HepG2 (cell line): ENCODE measurements around the gene GRIK4. TPM values are rescaled to one million over a fixed set of nuclear protein-coding genes. Genes with fewer than 3 reads are reported as not detected.

Source experiments
- ATAC-seq: fragments of 200-7000 bp; cut with Tn5 transposase; 3 replicates; pipeline ENCODE4 v1.9.1; 2020; ENCODE audit warnings: mild to moderate bottlenecking, moderate library complexity
- BruUV-seq: library from RNA; stranded (reverse); fragments of 400-500 nt; replicated peaks from 2 replicates; lab custom pipeline; 2021; lab: Mats Ljungman, UMichigan
- CTCF ChIA-PET: fragments of 300-600 bp; formaldehyde crosslinking; extraction: SDS; loops from one replicate; lab custom pipeline; 2021; ENCODE audit warnings: low total read pairs, inconsistent platforms, low intra/inter-chr PET ratio; lab: Yijun Ruan, JAX
- POLR2A ChIA-PET: fragments of 350-600 bp; sonication (Branson Sonifier 250); formaldehyde crosslinking; loops from one replicate; lab custom pipeline; 2020; ENCODE audit warnings: antibody characterized with exemption, inconsistent platforms; lab: Yijun Ruan, JAX
- DNase-seq: peaks from one replicate; pipeline ENCODE4 v3.0.0-alpha.2; 2015; ENCODE audit warnings: low spot score
- FAIRE-seq: peaks from 3 replicates; lab custom pipeline; 2011; peaks lifted over from hg19 to GRCh38; lab: Jason Lieb, UNC
- H2AFZ ChIP-seq: one replicate; pipeline ENCODE4 v1.6.1; 2011; ENCODE audit warnings: low read length, inconsistent platforms
- H3K27ac ChIP-seq: fragments of 300-600 bp; 3 replicates; pipeline ENCODE4 v1.8.0; 2011; ENCODE audit warnings: mixed run types, mild to moderate bottlenecking, mixed read lengths, low read length, inconsistent platforms; ENCODE audit not compliant: insufficient read depth; ENCODE audit errors: extremely low read length
- H3K27me3 ChIP-seq, 2 experiments: fragments of 200-600 bp in 1 of 2; 2 replicates in 1 of 2; 3 replicates in 1 of 2; pipeline versions ENCODE4 v1.6.0 to v1.8.0; 2011; ENCODE audit warnings: low read length in 2 of 2, mild to moderate bottlenecking in 2 of 2, moderate library complexity in 2 of 2, inconsistent platforms in 1 of 2; ENCODE audit not compliant: insufficient read depth in 2 of 2, control insufficient read depth in 1 of 2
- H3K36me3 ChIP-seq, 2 experiments: fragments of 200-600 bp in 1 of 2; replicated peaks in 1 of 2; 2 replicates in 1 of 2; 3 replicates in 1 of 2; pipeline versions ENCODE4 v1.5.1 to v1.8.0; 2011; ENCODE audit warnings: low read length in 2 of 2, inconsistent platforms in 1 of 2; ENCODE audit not compliant: insufficient read depth in 2 of 2, control insufficient read depth in 1 of 2
- H3K4me1 ChIP-seq: 2 replicates; pipeline ENCODE4 v1.5.1; 2012; ENCODE audit warnings: low read length, inconsistent platforms; ENCODE audit not compliant: insufficient read depth
- H3K4me2 ChIP-seq: 2 replicates; pipeline ENCODE4 v1.6.0; 2011; ENCODE audit warnings: low read depth, low read length, inconsistent platforms
- H3K4me3 ChIP-seq, 3 experiments: fragments of 200-600 bp in 1 of 3; sonication (generic), shearing (Covaris generic) in 1 of 3; replicated peaks in 1 of 3; 2 replicates each; pipeline ENCODE4 v1.5.1; 2011 to 2016; ENCODE audit warnings: low read length in 3 of 3, inconsistent platforms in 2 of 3, low read depth in 2 of 3, mild to moderate bottlenecking in 2 of 3, control low read depth in 1 of 3, mixed read lengths in 1 of 3; ENCODE audit not compliant: insufficient read depth in 1 of 3
- H3K79me2 ChIP-seq: one replicate; pipeline ENCODE4 v1.6.1; 2011; ENCODE audit warnings: low read length, inconsistent platforms; ENCODE audit not compliant: insufficient read depth
- H3K9ac ChIP-seq: 2 replicates; pipeline ENCODE4 v1.6.0; 2011; ENCODE audit warnings: mild to moderate bottlenecking, low read depth, low read length, inconsistent platforms; ENCODE audit not compliant: insufficient read depth
- H3K9me3 ChIP-seq: 2 replicates; pipeline ENCODE4 v1.5.1; 2012; ENCODE audit warnings: mild to moderate bottlenecking, low read length
- H4K20me1 ChIP-seq: 2 replicates; pipeline ENCODE4 v1.6.0; 2011; ENCODE audit warnings: inconsistent platforms, mild to moderate bottlenecking, low read length, moderate library complexity; ENCODE audit not compliant: insufficient read depth
- NR2F6 ChIP-seq, 2 experiments: IDR thresholded peaks; 2 replicates each; pipeline ENCODE4 v1.6.1; 2016; ENCODE audit warnings: antibody characterized with exemption in 1 of 2, mild to moderate bottlenecking in 1 of 2
- RAD21 ChIP-seq: fragments of 450-650 bp; formaldehyde crosslinking; IDR thresholded peaks from 2 replicates; pipeline ENCODE4 v1.5.0; 2020; ENCODE audit warnings: mild to moderate bottlenecking
- RBM22 ChIP-seq: fragments of 200-400 bp; formaldehyde crosslinking; optimal IDR thresholded peaks from 2 replicates; pipeline ENCODE3; 2017; ENCODE audit warnings: mild to moderate bottlenecking, low read length, moderate library complexity
- RNF2 ChIP-seq: fragments of 450-650 bp; conservative IDR thresholded peaks from 2 replicates; pipeline ENCODE4 v1.6.1; 2016; ENCODE audit warnings: low read depth
- STAG1 ChIP-seq: sonication (generic); formaldehyde crosslinking; IDR thresholded peaks from 2 replicates; pipeline ENCODE4 v1.4.0; 2020; ENCODE audit warnings: missing genetic modification reagents
- ZNF451 ChIP-seq: sonication (generic); formaldehyde crosslinking; IDR thresholded peaks from 2 replicates; pipeline ENCODE4 v1.5.0; 2020; ENCODE audit warnings: mild to moderate bottlenecking, missing genetic modification reagents
- WGBS: methylation state at CpG from one replicate; pipeline ENCODE4 v1.1.6; 2017; ENCODE audit warnings: low lambda C conversion rate; 5-methylcytosine and 5-hydroxymethylcytosine counted together
- in situ Hi-C: cut with HindIII; loops from 2 replicates; pipeline ENCODE4 v1.10.0; 2017; ENCODE audit warnings: low pct_unique_long_range_greater_than_20kb; ENCODE audit not compliant: extremely low pct_ligation_motif_present
- intact Hi-C: fragments of 100-400 bp; cut with micrococcal nuclease; formaldehyde crosslinking; loops from one replicate; pipeline ENCODE4 v1.10.0; 2022; ENCODE audit not compliant: unreplicated experiment
- polyA plus RNA-seq, 8 experiments: library from polyadenylated mRNA; depleted of rRNA in 3 of 8; stranded (reverse) in 7 of 8; unstranded in 1 of 8; fragments of >200 nt; fragmentation: Illumina TruSeq in 4 of 8; extraction: Trizol in 4 of 8; gene quantifications; 2 replicates each; pipeline versions ENCODE4 v1.2.1 to v1.2.3, GENCODE V29; 2011 to 2016; ENCODE audit warnings: low read depth in 4 of 8, missing spikeins in 1 of 8, mixed read lengths in 1 of 8; ENCODE audit not compliant: insufficient read depth in 1 of 8
- total RNA-seq, 5 experiments: library from RNA; depleted of rRNA; stranded (reverse); fragments of >200 nt; fragmentation: Illumina TruSeq; extraction: Trizol; gene quantifications; 2 replicates each; pipeline ENCODE4 v1.2.3, GENCODE V29; 2016; ENCODE audit warnings: low read depth in 1 of 5
- TF ChIP-seq, protein P1 (sequence below): sonication (generic); formaldehyde crosslinking; IDR thresholded peaks from 2 replicates; pipeline ENCODE4 v1.5.0; 2020; ENCODE audit warnings: mild to moderate bottlenecking, missing genetic modification reagents, moderate library complexity

GRIK4 gene
- total and polyA plus RNA-seq, 2 of the 13 experiments (the other 11 are each of a cell fraction or from before 2014, with no cell fraction given), result 0.04 to 0.07 TPM

DNA sequence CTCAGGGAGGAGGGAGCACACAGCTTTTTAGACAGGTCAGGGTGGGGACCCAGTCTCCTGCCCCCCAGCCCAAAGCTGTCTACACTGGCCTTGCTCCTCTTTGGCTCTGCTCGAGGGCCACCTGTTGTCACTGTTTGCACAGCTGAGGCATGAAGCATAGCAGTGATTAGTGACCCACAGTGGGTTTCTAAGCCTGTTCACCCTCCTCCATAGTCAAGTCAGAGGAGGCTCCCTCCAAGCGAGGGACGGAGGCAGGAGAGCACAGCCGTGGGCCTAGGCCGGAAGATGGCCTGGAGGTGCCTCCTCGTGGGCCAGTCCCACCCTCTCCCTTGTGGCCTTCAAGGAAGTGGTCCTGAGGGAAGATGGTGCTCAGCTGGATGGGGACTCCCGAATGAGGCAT, 241.1 kb downstream of the GRIK4 start (continued):
- no peak for TF ChIP-seq NR2F6 (IDR thresholded peaks at IDR 0.05)
- TF ChIP-seq NR2F6 (CRISPR knock-in tag; IDR thresholded peaks at IDR 0.05), result no peak

DNA sequence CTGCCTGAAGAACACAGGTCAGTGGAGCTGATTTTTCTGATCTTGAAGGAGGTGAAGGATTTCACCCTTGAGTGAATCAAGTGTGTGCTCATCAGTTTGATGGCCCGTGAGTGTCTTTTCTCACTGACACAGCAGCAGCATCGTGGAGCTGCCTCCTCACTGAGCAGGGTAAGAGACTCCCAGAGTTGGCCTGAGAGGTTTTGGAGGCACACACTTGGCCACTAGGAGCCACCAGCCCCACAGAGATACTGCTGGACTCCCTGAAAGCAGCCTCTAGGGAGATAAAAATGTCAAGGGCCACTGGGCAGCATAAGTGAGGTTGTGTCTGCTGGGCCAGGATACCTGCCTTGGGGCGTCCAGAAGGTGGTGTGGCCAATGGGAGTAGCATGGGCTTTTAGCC, 245.4 kb downstream of the GRIK4 start:
- Histone ChIP-seq H3K79me2 (no peaks in the 10 kb centered on the region), H3K9ac (no peak overlapping the region), H4K20me1 (no peaks in the 10 kb centered on the region), H3K27ac (no peak overlapping the region), H3K4me2 (no peak overlapping the region), H3K27me3 (peaks cover 2 to 3% of the 10 kb centered on the region in 2 experiments; a peak in 2 of 5 replicates), H3K4me1 (no peaks in the 10 kb centered on the region), H3K9me3 (no peaks in the 10 kb centered on the region), H2AFZ (no peak overlapping the region), H3K4me3 (no peak overlapping the region), H3K36me3 (no peaks in the 10 kb centered on the region)
- WGBS, result 7% methylated on average over 3 of the region's 3 CpGs
- intact Hi-C loops, result loop anchor here (5.0 to 10.0 kb wide), 2 partner anchors 178 to 195 kb away; no protein-coding TSS in a partner anchor
- TF ChIP-seq ZNF451 (CRISPR knock-in tag), result no peak
- TF ChIP-seq RNF2, result no peak
- TF ChIP-seq STAG1 (CRISPR knock-in tag), result peak; percentile 73
- TF ChIP-seq RAD21 (CRISPR knock-in tag), result 0 out of 2 replicates have a peak, but pooled peaks have one; percentile 24
- TF ChIP-seq RBM22, result no peak
- TF ChIP-seq, protein P1, sequence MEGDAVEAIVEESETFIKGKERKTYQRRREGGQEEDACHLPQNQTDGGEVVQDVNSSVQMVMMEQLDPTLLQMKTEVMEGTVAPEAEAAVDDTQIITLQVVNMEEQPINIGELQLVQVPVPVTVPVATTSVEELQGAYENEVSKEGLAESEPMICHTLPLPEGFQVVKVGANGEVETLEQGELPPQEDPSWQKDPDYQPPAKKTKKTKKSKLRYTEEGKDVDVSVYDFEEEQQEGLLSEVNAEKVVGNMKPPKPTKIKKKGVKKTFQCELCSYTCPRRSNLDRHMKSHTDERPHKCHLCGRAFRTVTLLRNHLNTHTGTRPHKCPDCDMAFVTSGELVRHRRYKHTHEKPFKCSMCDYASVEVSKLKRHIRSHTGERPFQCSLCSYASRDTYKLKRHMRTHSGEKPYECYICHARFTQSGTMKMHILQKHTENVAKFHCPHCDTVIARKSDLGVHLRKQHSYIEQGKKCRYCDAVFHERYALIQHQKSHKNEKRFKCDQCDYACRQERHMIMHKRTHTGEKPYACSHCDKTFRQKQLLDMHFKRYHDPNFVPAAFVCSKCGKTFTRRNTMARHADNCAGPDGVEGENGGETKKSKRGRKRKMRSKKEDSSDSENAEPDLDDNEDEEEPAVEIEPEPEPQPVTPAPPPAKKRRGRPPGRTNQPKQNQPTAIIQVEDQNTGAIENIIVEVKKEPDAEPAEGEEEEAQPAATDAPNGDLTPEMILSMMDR, result peak; percentile 58
- no TSS peak for BruUV-seq
- ATAC-seq (peak; percentile 87), DNase-seq (peak; percentile 14), FAIRE-seq (no peak)
- in situ Hi-C loops, result no loop called here
- POLR2A ChIA-PET, result no interaction called here
- CTCF ChIA-PET, result no interaction called here
